ENCODE results near the gene TNNI2.

The TNNI2 gene

GRCh38 chr11:1887451-1888346 lies 48.9 kb downstream of the TNNI2 start:
- Histone ChIP-seq H3K9me3 (replicated peaks; ENCODE audit: insufficient read depth, low read length) (no peaks in the 10 kb centered on the region), H3K4me3 (ENCODE audit: low read length) (no peak overlapping the region), H3K79me2 (ENCODE audit: low read length) (no peaks in the 10 kb centered on the region), H3K27ac (ENCODE audit: low read length) (no peak overlapping the region), H3K9ac (ENCODE audit: low read length) (no peak overlapping the region), H3K9me2 (replicated peaks; ENCODE audit: insufficient read depth, low read length) (no peaks in the 10 kb centered on the region), H4K20me1 (ENCODE audit: insufficient read depth, low read length) (no peaks in the 10 kb centered on the region), H3K36me3 (replicated peaks; ENCODE audit: insufficient read depth, low read length) (no peaks in the 10 kb centered on the region; the same call in 1 of the 2 replicates), H3K4me2 (ENCODE audit: low read depth, low read length) (no peak overlapping the region), H3F3A (ENCODE audit: insufficient read depth, low read length) (no peaks in the 10 kb centered on the region), H2AFZ (ENCODE audit: low read length) (no peak overlapping the region), H3K27me3 (replicated peaks; ENCODE audit: insufficient read depth, low read length) (no peaks in the 10 kb centered on the region; the same call in 1 of the 2 replicates), H3K4me1 (ENCODE audit: low read length) (no peaks in the 10 kb centered on the region)
- DNase-seq, result no peak
- TF ChIP-seq EZH2phosphoT487 (IDR thresholded peaks at IDR 0.05; ENCODE audit: low read length) (no peak), EZH2 (optimal IDR thresholded peaks at IDR 0.05; ENCODE audit: low read depth, low read length) (no peak), CTCF (IDR thresholded peaks at IDR 0.05; ENCODE audit: low read length) (no peak)

DNA sequence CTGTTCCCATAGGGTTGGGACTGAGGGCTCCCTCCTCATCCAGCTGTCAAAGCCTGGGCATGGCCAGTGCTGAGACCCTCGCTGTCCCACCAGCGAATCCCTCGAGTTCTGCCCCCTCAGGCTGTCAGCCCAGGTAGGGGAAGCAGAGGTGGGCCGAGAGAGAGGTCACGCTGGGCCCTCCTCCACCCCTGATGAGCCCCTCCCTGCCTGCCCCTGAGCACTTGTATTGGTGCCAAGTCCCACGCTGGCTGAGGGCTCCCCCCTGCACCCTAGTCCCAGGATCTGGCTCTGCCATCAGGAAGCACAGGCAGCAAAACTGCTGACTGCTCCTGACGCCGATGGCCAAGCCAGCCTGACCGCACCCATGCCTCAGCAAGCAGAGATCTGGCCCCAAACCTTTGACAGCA lies 49.6 kb downstream of the TNNI2 start:
- Histone ChIP-seq H3K27me3 (replicated peaks; ENCODE audit: insufficient read depth, low read length) (no peaks in the 10 kb centered on the region; the same call in 1 of the 2 replicates), H3K9me3 (replicated peaks; ENCODE audit: insufficient read depth, low read length) (no peaks in the 10 kb centered on the region), H3K9ac (ENCODE audit: low read length) (no peak overlapping the region), H3K79me2 (ENCODE audit: low read length) (no peaks in the 10 kb centered on the region), H3K36me3 (replicated peaks; ENCODE audit: insufficient read depth, low read length) (no peaks in the 10 kb centered on the region; the same call in 1 of the 2 replicates), H2AFZ (ENCODE audit: low read length) (no peak overlapping the region), H4K20me1 (ENCODE audit: insufficient read depth, low read length) (no peaks in the 10 kb centered on the region), H3K27ac (ENCODE audit: low read length) (no peak overlapping the region), H3K4me2 (ENCODE audit: low read depth, low read length) (no peak overlapping the region), H3K4me3 (ENCODE audit: low read length) (no peak overlapping the region), H3K9me2 (replicated peaks; ENCODE audit: insufficient read depth, low read length) (no peaks in the 10 kb centered on the region), H3F3A (ENCODE audit: insufficient read depth, low read length) (no peaks in the 10 kb centered on the region), H3K4me1 (ENCODE audit: low read length) (no peaks in the 10 kb centered on the region)
- DNase-seq, result no peak
- TF ChIP-seq EZH2 (optimal IDR thresholded peaks at IDR 0.05; ENCODE audit: low read depth, low read length) (no peak), EZH2phosphoT487 (IDR thresholded peaks at IDR 0.05; ENCODE audit: low read length) (no peak), CTCF (IDR thresholded peaks at IDR 0.05; ENCODE audit: low read length) (no peak)

DNA sequence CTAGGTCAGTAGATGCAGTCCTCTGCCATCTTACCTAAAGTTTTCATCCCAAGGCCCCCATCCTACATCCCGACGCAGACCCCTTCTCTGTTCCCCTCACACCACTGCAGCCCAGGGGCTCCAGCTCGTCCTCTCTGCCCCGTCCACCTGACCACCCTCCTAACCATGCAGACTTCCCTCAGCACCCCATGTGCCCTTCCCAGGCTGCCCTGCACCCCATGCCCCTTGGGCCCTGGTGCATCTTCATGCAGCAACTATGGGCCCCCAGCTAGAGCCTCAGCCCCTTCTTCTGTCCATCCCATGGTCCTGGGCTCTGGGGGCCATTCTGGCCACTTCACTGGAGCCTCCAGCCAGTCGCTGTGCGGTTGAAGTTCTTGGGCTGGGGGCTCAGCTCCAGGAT lies 50.0 kb downstream of the TNNI2 start:
- no peak for DNase-seq
- Histone ChIP-seq H3K9ac (ENCODE audit: low read length) (no peak overlapping the region), H4K20me1 (ENCODE audit: insufficient read depth, low read length) (no peaks in the 10 kb centered on the region), H2AFZ (ENCODE audit: low read length) (no peak overlapping the region), H3K36me3 (replicated peaks; ENCODE audit: insufficient read depth, low read length) (no peaks in the 10 kb centered on the region; the same call in 1 of the 2 replicates), H3K4me1 (ENCODE audit: low read length) (no peaks in the 10 kb centered on the region), H3K4me2 (ENCODE audit: low read depth, low read length) (no peak overlapping the region), H3K27ac (ENCODE audit: low read length) (no peak overlapping the region), H3K9me3 (replicated peaks; ENCODE audit: insufficient read depth, low read length) (no peaks in the 10 kb centered on the region), H3K9me2 (replicated peaks; ENCODE audit: insufficient read depth, low read length) (no peaks in the 10 kb centered on the region), H3K27me3 (replicated peaks; ENCODE audit: insufficient read depth, low read length) (no peaks in the 10 kb centered on the region; the same call in 1 of the 2 replicates), H3K4me3 (ENCODE audit: low read length) (no peak overlapping the region), H3F3A (ENCODE audit: insufficient read depth, low read length) (no peaks in the 10 kb centered on the region), H3K79me2 (ENCODE audit: low read length) (no peaks in the 10 kb centered on the region)
- no peak for TF ChIP-seq EZH2 (optimal IDR thresholded peaks at IDR 0.05; ENCODE audit: low read depth, low read length)
- no peak for TF ChIP-seq EZH2phosphoT487 (IDR thresholded peaks at IDR 0.05; ENCODE audit: low read length)
- no peak for TF ChIP-seq CTCF (IDR thresholded peaks at IDR 0.05; ENCODE audit: low read length)
